SK-N-SH treated with all-trans-retinoic acid at 6 μM for 48 hours (cell line): Measurements from ENCODE around the gene ITLN2.

Experiments
- ARNTL ChIP-seq: fragments of 450-650 bp; formaldehyde crosslinking; IDR thresholded peaks from 2 replicates; pipeline ENCODE4 v1.5.0; 2020; ENCODE audit warnings: low read depth, mild to moderate bottlenecking, moderate library complexity, borderline replicate concordance
- GLIS3 ChIP-seq: fragments of 250-450 bp; sonication (Bioruptor Pico); IDR thresholded peaks from 2 replicates; pipeline ENCODE4 v1.5.0; 2020; ENCODE audit warnings: mild to moderate bottlenecking, moderate library complexity
- OSR1 ChIP-seq: fragments of 250-450 bp; sonication (Bioruptor Pico); IDR thresholded peaks from 2 replicates; pipeline ENCODE4 v1.8.0; 2022; ENCODE audit warnings: moderate library complexity, mild to moderate bottlenecking, inconsistent platforms
- PATZ1 ChIP-seq: fragments of 250-450 bp; sonication (Bioruptor Pico); IDR thresholded peaks from 2 replicates; pipeline ENCODE4 v1.8.0; 2020; ENCODE audit warnings: mild to moderate bottlenecking, moderate library complexity, borderline replicate concordance
- POU6F1 ChIP-seq: fragments of 250-450 bp; sonication (Bioruptor Pico); IDR thresholded peaks from 2 replicates; pipeline ENCODE4 v1.8.0; 2021; ENCODE audit warnings: low read depth, mild to moderate bottlenecking, moderate library complexity, borderline replicate concordance
- PPARA ChIP-seq: fragments of 250-450 bp; sonication (Bioruptor Pico); IDR thresholded peaks from 2 replicates; pipeline ENCODE4 v1.5.0; 2020; ENCODE audit warnings: mild to moderate bottlenecking, borderline replicate concordance
- RARB ChIP-seq: fragments of 250-450 bp; sonication (Bioruptor Pico); IDR thresholded peaks from 2 replicates; pipeline ENCODE4 v1.8.0; 2021; ENCODE audit warnings: mild to moderate bottlenecking, moderate library complexity
- SNAI2 ChIP-seq: fragments of 250-450 bp; sonication (Bioruptor Pico); IDR thresholded peaks from 2 replicates; pipeline ENCODE4 v1.5.0; 2020; ENCODE audit warnings: mild to moderate bottlenecking, moderate library complexity
- TCF4 ChIP-seq: fragments of 250-450 bp; sonication (Bioruptor Pico); IDR thresholded peaks from 2 replicates; pipeline ENCODE4 v1.8.0; 2021; ENCODE audit warnings: mild to moderate bottlenecking, moderate library complexity, borderline replicate concordance
- ZC3H10 ChIP-seq: fragments of 250-450 bp; sonication (Bioruptor Pico); IDR thresholded peaks from 2 replicates; pipeline ENCODE4 v1.5.1; 2021; ENCODE audit warnings: mild to moderate bottlenecking, moderate library complexity
- ZFP3 ChIP-seq: fragments of 250-450 bp; sonication (Bioruptor Pico); IDR thresholded peaks from 2 replicates; pipeline ENCODE4 v1.5.0; 2020; ENCODE audit warnings: mild to moderate bottlenecking, moderate library complexity
- ZFP30 ChIP-seq: fragments of 450-650 bp; formaldehyde crosslinking; IDR thresholded peaks from 2 replicates; pipeline ENCODE4 v1.5.0; 2022; ENCODE audit warnings: mild to moderate bottlenecking, moderate library complexity
- ZNF565 ChIP-seq: fragments of 450-650 bp; formaldehyde crosslinking; conservative IDR thresholded peaks from 2 replicates; pipeline ENCODE4 v1.5.0; 2020; ENCODE audit warnings: low read depth, mild to moderate bottlenecking, moderate library complexity
- ZNF8 ChIP-seq: fragments of 450-650 bp; formaldehyde crosslinking; IDR thresholded peaks from 2 replicates; pipeline ENCODE4 v1.5.0; 2020; ENCODE audit warnings: mild to moderate bottlenecking, moderate library complexity

DNA sequence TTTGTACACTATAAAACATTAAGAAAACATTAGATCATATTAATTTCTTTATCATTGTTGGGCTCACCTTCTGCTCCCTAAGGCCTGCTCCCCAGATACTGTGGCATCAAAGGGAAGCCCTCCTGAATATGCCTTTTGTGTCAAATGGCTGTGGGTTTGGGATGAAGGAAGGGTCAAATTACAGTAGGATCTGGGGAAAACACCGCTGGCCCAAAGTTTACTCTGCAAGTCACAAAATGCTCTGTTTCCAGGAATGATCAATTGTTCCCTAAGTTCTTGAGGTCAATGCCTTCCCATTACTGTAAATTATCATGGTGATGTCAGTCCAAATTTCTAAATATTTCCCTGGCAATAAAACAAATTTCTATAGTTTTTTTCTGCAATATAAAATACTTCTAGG is 6.8 kb upstream of the ITLN2 start:
- no peak for TF ChIP-seq ZFP3 (CRISPR knock-in tag)
- no peak for TF ChIP-seq OSR1 (CRISPR knock-in tag)
- no peak for TF ChIP-seq ZFP30 (CRISPR knock-in tag)
- TF ChIP-seq POU6F1 (CRISPR knock-in tag), result no peak
- TF ChIP-seq ZNF8, result no peak
- TF ChIP-seq ZNF565 (CRISPR knock-in tag), result no peak
- TF ChIP-seq SNAI2 (CRISPR knock-in tag), result no peak
- TF ChIP-seq PPARA, result no peak
- TF ChIP-seq PATZ1 (CRISPR knock-in tag), result no peak
- TF ChIP-seq TCF4 (CRISPR knock-in tag), result no peak
- TF ChIP-seq ARNTL (CRISPR knock-in tag), result no peak
- no peak for TF ChIP-seq GLIS3 (CRISPR knock-in tag)
- TF ChIP-seq ZC3H10 (CRISPR knock-in tag), result no peak
- no peak for TF ChIP-seq RARB (CRISPR knock-in tag)
